GM21825 (cell line): ENCODE measurements around the gene UMODL1.

ENCODE experiments used
- ATAC-seq: cut with Tn5 transposase; IDR thresholded peaks from one replicate; pipeline ENCODE4 v1.9.1; 2021; ENCODE audit warnings: mild to moderate bottlenecking, moderate library complexity; ENCODE audit not compliant: unreplicated experiment

UMODL1 gene

GRCh38 chr21:42125571-42126544, 54.7 kb downstream of the UMODL1 start:
- ATAC-seq, result no peak

- no peak for ATAC-seq
These were observed 56.3 kb downstream of the UMODL1 start for GRCh38 chr21:42127164-42128150.

- no peak for ATAC-seq
These were observed 58.5 kb downstream of the UMODL1 start for GRCh38 chr21:42129300-42130266.

GRCh38 chr21:42130441-42130840, 59.3 kb downstream of the UMODL1 start:
- ATAC-seq, result no peak

- ATAC-seq, result no peak
These were observed 61.1 kb downstream of the UMODL1 start for GRCh38 chr21:42132183-42132582.

DNA sequence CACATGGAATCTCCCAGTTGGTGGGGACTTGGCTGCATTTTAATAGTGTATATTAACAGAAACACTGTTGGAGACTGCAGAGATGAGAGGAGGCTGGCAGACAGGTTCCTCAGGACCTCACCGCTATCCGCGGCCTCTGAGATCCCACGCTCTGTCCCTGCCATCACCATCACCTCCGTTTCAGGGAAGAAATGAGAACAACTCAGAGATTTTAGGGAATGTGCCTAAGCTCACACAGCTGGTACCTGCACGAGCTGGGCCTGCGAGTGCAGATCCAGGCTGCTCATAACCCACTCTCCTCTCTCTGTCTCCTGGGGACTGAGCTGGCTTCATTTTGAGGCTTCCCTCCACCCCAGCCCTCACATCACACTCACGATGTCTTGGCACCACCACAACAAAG, 62.0 kb downstream of the UMODL1 start:
- no peak for ATAC-seq

GRCh38 chr21:42135386-42136052, 64.4 kb downstream of the UMODL1 start:
- ATAC-seq, result no peak

- ATAC-seq, result no peak
These were observed 66.2 kb downstream of the UMODL1 start for GRCh38 chr21:42137191-42137904.

DNA sequence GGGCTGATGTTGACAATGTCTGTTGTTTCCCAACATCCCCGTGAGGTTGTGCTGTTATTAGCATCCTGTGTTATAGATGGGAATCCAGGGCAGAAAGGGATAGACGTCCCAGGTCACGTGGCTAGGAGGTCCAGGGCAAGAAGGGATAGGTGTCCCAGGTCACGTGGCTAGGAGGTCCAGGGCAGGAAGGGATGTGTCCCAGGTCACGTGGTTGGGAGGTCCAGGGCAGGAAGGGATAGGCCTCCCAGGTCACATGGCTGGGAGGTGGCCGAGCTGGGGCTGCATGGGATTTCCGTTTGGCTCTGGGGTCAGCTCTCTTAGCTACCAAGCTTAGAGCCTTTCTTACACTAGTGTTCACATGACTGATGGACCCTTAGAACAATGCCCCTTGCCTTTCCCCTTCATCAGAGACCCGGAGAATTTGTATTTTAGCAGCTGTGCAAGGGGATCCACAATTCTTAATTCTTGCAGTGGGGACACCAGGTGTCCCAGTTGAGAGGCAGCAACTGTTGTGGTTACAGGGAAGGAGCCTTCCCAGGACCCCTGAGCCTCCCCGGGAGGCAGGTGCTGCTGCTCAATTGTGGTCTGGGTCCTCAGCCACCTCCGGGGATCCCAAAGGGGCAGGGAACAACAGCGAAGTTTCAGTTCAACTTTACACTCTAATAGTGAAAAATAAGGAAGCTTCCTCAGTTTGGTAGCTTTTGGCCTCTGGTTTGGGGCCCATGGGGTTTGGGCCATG, 69.2 kb downstream of the UMODL1 start:
- ATAC-seq, result no peak

- no peak for ATAC-seq
These were observed 70.5 kb downstream of the UMODL1 start for GRCh38 chr21:42141643-42142042.

DNA sequence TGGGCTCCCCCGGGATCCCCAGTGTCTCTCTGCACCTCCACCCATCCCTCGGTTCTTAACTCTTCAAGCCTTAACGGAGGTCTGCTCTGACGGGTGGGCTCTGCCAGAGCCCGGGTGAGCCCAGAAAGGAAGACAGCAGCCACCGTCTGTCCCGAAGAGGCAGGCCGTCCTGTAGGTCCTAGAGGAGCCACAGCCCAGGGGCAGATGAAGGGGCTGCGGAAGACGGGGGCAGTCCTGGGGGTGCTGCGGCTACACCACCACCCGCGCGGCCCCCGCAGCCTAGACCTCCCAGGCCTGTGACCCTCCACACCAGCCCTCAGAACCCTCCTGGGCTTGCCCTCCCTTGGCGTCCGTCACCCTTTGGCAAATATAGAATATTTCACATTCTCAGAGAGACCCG, 71.0 kb downstream of the UMODL1 start:
- ATAC-seq, result no peak

DNA sequence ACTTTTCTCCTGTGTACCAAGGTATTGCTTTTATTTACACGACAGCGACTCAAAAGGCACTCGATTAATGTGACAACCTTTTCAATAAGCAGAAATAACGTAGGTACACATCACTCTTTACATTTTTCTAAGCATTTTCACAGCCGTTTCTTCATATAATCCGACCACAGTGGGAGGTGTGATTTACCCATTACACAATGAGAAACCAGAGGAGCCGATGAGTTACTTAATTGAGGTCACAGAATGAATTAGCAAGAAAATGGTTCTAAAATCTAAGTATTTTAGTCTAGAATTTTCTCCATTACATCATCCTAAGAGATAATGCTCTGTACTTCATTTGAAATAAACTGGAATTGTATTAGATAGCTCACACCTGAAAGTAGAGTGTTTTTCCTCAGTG, 71.5 kb downstream of the UMODL1 start:
- ATAC-seq, result no peak

- ATAC-seq, result no peak
These were observed 72.0 kb downstream of the UMODL1 start for GRCh38 chr21:42143111-42143510.

GRCh38 chr21:42144221-42144620, 73.1 kb downstream of the UMODL1 start:
- no peak for ATAC-seq

GRCh38 chr21:42144679-42145568, 73.8 kb downstream of the UMODL1 start:
- no peak for ATAC-seq

GRCh38 chr21:42145569-42146272, 74.6 kb downstream of the UMODL1 start:
- no peak for ATAC-seq

GRCh38 chr21:42146273-42146805, 75.2 kb downstream of the UMODL1 start:
- no peak for ATAC-seq
